Activated CD4-positive, alpha-beta T cell treated with anti-CD3 and anti-CD28 coated beads, Interleukin-2, amount 50 U/mL, for 1 hour (primary cell): ENCODE measurements around the gene FFAR2.

Experiments
- DNase-seq: peaks from one replicate; pipeline ENCODE4 v3.0.0-alpha.2; 2020

The FFAR2 gene

GRCh38 chr19:35490364-35490763, 42.3 kb downstream of the FFAR2 start, which contains the start of gene KRTDAP:
KRTDAP (minus strand) TSS chr19:35490464; CDS start chr19:35490442, 22 bp downstream.
- DNase-seq = no peak

- DNase-seq = no peak
Measured at GRCh38 chr19:35491836-35492360, 43.8 kb downstream of the FFAR2 start.

- no peak for DNase-seq
Measured at GRCh38 chr19:35493971-35494370, 45.9 kb downstream of the FFAR2 start.

- peak; percentile 56 for DNase-seq
Measured at GRCh38 chr19:35495107-35496064, 47.3 kb downstream of the FFAR2 start.

GRCh38 chr19:35497406-35497805, 49.3 kb downstream of the FFAR2 start:
- DNase-seq = no peak

- no peak for DNase-seq
Measured at GRCh38 chr19:35498220-35498619, 50.2 kb downstream of the FFAR2 start.

GRCh38 chr19:35498984-35499527, 51.0 kb downstream of the FFAR2 start:
- no peak for DNase-seq

- no peak for DNase-seq
Measured at GRCh38 chr19:35500611-35501010, 52.6 kb downstream of the FFAR2 start.
